Measurements from ENCODE around the gene SP1.
"Not testable (repeated sequence)": the region's sequence is repeated elsewhere in the genome, so short reads cannot be mapped to it uniquely, and the experiment has no call there.

SP1 gene

DNA sequence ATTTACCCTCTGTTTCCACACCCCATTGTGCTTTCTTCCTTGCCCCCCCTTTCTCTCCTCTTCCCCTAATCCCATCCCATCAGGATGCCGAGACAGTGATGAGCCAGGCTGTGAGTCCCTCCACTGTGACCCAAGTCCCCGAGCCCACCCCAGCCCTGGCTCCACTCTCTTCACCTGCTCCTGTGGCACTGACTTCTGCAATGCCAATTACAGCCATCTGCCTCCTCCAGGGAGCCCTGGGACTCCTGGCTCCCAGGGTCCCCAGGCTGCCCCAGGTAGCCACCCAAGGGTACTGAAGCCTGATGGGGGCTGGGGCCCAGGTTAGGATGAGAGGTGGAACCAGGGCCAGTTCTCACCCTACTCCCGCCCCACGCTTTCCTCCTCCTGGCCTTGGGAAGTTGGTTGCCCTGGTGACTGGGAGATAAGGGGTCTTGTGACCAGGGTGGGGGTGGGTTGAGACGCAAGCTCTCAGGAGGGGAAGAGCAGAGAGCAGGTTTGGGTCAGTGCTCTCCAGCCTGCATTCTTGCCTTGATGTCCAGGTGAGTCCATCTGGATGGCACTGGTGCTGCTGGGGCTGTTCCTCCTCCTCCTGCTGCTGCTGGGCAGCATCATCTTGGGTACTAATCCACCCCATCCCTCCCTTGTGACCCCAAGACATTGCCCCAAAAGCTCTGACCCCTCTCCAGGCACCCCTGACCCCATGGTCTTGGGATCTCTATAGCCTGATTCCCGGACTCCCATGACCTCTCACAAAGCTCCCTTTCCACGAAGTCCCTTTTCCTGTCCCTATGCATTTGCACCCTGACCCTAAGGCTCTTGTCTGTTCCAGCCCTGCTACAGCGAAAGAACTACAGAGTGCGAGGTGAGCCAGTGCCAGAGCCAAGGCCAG lies 44.9 kb downstream of the SP1 start:
- Mint-ChIP-seq H3K4me1 (peaks cover 6% of the 10 kb centered on the region), H3K9me3 (no peaks in the 10 kb centered on the region), H3K36me3 (ENCODE audit: insufficient read depth) (no peaks in the 10 kb centered on the region), H3K4me3 (no peak overlapping the region), H3K27me3 (no peaks in the 10 kb centered on the region), H3K27ac (ENCODE audit: low read depth) (no peak overlapping the region)
- no peak for ATAC-seq (replicated peaks; ENCODE audit: extremely low read depth, poor library complexity, severe bottlenecking)
- no peak for DNase-seq (ENCODE audit: low spot score in 2 of 2)

DNA sequence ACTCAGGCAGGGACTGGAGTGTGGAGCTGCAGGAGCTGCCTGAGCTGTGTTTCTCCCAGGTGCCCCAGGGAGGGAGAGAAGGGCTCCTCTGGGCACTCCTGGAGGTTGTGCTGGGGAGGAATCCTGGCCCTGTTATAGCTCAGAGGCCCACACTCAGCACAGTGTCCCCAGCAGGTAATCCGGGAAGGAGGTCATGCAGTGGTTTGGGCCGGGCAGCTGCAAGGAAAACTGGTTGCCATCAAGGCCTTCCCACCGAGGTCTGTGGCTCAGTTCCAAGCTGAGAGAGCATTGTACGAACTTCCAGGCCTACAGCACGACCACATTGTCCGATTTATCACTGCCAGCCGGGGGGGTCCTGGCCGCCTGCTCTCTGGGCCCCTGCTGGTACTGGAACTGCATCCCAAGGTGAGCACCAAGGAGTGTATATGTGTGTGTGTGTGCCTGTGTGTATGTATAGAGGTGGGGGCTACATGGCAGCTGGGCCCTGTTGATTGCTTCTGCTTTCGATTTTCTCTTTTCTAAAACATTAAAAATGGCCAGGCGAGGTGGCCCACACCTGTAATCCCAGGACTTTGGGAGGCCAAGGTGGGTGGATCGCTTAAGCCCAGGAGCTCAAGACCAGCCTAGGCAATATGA lies 45.7 kb downstream of the SP1 start:
- H3K9me3 Mint-ChIP-seq = no peaks in the 10 kb centered on the region
- no peaks in the 10 kb centered on the region for H3K36me3 Mint-ChIP-seq (ENCODE audit: insufficient read depth)
- H3K27ac Mint-ChIP-seq (ENCODE audit: low read depth) = no peak overlapping the region
- no peak for ATAC-seq (replicated peaks; ENCODE audit: extremely low read depth, poor library complexity, severe bottlenecking)
- no peak overlapping the region for H3K4me3 Mint-ChIP-seq
- DNase-seq (ENCODE audit: low spot score in 2 of 2) = no peak
- H3K4me1 Mint-ChIP-seq = peaks cover 6% of the 10 kb centered on the region
- H3K27me3 Mint-ChIP-seq = no peaks in the 10 kb centered on the region

DNA sequence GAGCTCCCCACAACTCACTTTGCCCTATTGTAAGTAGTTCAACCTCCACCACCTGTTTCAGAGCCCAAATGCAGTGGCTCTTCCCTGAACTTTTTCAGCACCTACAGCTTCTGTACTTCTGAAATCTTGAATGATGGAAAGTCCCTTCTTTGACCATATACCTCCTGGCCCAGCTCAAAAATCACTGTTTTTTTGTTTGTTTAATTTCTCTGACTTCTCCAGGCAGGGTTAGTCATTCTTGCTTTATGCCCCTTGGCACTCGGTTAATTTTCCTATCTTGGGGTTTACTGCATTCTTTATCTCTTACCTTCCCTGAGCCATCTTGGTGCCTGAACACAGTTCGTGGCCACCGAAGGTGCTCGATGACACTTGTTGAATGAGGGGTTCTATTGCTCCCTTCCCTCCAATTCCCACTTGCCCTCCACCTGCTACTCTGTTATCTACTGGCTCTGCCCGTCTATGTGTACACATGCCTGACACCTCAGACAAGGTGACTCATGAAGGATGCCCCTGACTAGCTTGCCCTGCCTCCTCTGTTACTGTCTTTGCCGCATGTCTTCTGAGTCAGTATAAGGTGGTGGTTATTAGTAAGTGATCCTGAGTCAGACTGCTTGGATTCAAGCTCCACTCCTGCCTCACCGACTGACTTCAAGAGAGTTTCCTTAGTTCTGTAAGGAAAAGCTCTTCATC lies 48.1 kb downstream of the SP1 start:
- no peak overlapping the region for H3K4me3 Mint-ChIP-seq
- H3K27me3 Mint-ChIP-seq = no peaks in the 10 kb centered on the region
- H3K36me3 Mint-ChIP-seq (ENCODE audit: insufficient read depth) = no peaks in the 10 kb centered on the region
- ATAC-seq (replicated peaks; ENCODE audit: extremely low read depth, poor library complexity, severe bottlenecking) (no peak), DNase-seq (ENCODE audit: low spot score in 2 of 2) (no peak)
- H3K9me3 Mint-ChIP-seq = no peaks in the 10 kb centered on the region
- no peak overlapping the region for H3K27ac Mint-ChIP-seq (ENCODE audit: low read depth)
- H3K4me1 Mint-ChIP-seq = no peaks in the 10 kb centered on the region

DNA sequence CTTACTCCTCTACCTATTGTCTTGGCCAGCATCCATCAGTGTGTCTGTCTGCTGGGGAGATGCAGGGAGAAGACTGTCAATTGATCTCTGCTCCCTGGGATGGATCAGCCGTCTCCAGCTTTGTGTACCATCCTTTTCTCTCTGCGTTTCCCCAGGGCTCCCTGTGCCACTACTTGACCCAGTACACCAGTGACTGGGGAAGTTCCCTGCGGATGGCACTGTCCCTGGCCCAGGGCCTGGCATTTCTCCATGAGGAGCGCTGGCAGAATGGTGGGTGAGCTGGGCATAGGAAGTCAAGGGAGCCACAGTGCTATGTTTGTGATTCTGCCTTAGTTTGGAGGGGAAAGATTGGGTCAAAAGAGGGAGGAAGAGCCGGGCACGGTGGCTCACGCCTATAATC lies 48.8 kb downstream of the SP1 start:
- Mint-ChIP-seq H3K4me1 (no peaks in the 10 kb centered on the region), H3K27ac (ENCODE audit: low read depth) (no peak overlapping the region), H3K36me3 (ENCODE audit: insufficient read depth) (no peaks in the 10 kb centered on the region), H3K27me3 (no peaks in the 10 kb centered on the region), H3K4me3 (no peak overlapping the region), H3K9me3 (no peaks in the 10 kb centered on the region)
- DNase-seq (ENCODE audit: low spot score in 2 of 2) (no peak), ATAC-seq (replicated peaks; ENCODE audit: extremely low read depth, poor library complexity, severe bottlenecking) (no peak)

DNA sequence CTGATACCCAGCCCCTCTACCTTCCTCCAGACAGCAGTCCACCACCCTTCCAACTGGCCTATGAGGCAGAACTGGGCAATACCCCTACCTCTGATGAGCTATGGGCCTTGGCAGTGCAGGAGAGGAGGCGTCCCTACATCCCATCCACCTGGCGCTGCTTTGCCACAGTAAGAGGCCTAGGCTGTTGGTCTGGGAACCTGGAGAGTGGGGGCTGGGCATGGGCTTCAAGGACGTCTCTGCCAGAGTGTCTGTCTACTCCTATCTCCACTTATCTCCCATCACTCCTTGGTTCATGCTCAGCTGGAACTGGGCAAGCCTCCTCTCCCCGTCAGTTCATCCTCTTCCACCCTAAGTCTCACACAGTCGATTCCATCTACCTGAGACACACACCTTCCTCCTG lies 50.1 kb downstream of the SP1 start:
- Mint-ChIP-seq H3K4me3 (no peak overlapping the region), H3K9me3 (no peaks in the 10 kb centered on the region), H3K4me1 (no peaks in the 10 kb centered on the region), H3K36me3 (ENCODE audit: insufficient read depth) (no peaks in the 10 kb centered on the region), H3K27ac (ENCODE audit: low read depth) (no peak overlapping the region), H3K27me3 (no peaks in the 10 kb centered on the region)
- ATAC-seq (replicated peaks; ENCODE audit: extremely low read depth, poor library complexity, severe bottlenecking) (no peak), DNase-seq (ENCODE audit: low spot score in 2 of 2) (no peak)

DNA sequence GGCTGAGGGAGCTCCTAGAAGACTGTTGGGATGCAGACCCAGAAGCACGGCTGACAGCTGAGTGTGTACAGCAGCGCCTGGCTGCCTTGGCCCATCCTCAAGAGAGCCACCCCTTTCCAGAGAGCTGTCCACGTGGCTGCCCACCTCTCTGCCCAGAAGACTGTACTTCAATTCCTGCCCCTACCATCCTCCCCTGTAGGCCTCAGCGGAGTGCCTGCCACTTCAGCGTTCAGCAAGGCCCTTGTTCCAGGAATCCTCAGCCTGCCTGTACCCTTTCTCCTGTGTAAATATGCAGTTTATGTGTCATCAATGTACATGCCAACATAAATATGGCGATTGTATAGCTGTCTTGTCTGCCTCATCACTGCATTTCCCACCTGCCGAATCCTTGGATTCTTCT lies 51.2 kb downstream of the SP1 start:
- Mint-ChIP-seq H3K4me1 (no peaks in the 10 kb centered on the region), H3K27ac (ENCODE audit: low read depth) (no peak overlapping the region), H3K4me3 (no peak overlapping the region), H3K27me3 (no peaks in the 10 kb centered on the region), H3K36me3 (ENCODE audit: insufficient read depth) (no peaks in the 10 kb centered on the region), H3K9me3 (no peaks in the 10 kb centered on the region)
- DNase-seq (ENCODE audit: low spot score in 2 of 2) (no peak), ATAC-seq (replicated peaks; ENCODE audit: extremely low read depth, poor library complexity, severe bottlenecking) (no peak)

DNA sequence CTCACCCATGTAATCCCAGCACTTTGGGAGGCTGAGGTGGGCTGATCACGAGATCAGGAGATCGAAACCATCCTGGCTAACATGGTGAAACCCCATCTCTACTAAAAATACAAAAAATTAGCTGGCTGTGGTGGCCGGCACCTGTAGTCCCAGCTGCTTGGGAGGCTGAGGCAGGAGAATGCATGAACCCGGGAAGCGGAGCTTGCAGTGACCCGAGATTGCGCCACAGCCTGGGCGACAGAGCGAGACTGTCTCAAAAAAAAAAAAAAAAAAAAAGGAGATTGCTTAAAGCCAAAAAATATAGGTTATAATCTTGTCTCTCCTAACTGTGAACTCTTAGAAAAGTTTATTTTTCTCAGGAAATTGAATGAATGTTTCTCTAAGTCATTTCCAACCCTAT lies 55.4 kb downstream of the SP1 start:
- not testable (repeated sequence) for ATAC-seq (replicated peaks; ENCODE audit: extremely low read depth, poor library complexity, severe bottlenecking); H3K27me3 Mint-ChIP-seq; H3K27ac Mint-ChIP-seq (ENCODE audit: low read depth)

DNA sequence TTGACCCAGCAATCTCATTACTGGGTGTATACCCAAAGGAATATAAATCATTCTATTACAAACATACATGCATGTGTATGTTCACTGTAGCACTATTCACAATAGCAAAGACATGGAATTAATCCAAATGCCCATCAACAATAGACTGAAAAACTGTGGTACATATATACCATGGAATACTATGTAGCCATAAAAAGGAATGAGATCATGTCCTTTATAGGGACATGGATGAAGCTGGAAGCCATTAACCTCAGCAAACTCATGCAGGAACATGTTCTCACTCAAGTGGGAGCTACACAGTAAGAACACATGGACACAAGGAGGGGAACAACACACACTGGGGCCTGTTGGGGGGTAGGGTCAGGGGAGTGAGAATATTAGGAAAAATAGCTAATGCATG lies 59.6 kb downstream of the SP1 start:
- H3K36me3 Mint-ChIP-seq (ENCODE audit: insufficient read depth) = peaks cover 25% of the 10 kb centered on the region
- H3K4me3 Mint-ChIP-seq = not testable (repeated sequence)

More for the DNA sequence above, 55.4 kb downstream of the SP1 start:
- not testable (repeated sequence) for DNase-seq (ENCODE audit: low spot score in 2 of 2); H3K9me3 Mint-ChIP-seq; H3K4me3 Mint-ChIP-seq; H3K4me1 Mint-ChIP-seq; H3K36me3 Mint-ChIP-seq (ENCODE audit: insufficient read depth)

DNA sequence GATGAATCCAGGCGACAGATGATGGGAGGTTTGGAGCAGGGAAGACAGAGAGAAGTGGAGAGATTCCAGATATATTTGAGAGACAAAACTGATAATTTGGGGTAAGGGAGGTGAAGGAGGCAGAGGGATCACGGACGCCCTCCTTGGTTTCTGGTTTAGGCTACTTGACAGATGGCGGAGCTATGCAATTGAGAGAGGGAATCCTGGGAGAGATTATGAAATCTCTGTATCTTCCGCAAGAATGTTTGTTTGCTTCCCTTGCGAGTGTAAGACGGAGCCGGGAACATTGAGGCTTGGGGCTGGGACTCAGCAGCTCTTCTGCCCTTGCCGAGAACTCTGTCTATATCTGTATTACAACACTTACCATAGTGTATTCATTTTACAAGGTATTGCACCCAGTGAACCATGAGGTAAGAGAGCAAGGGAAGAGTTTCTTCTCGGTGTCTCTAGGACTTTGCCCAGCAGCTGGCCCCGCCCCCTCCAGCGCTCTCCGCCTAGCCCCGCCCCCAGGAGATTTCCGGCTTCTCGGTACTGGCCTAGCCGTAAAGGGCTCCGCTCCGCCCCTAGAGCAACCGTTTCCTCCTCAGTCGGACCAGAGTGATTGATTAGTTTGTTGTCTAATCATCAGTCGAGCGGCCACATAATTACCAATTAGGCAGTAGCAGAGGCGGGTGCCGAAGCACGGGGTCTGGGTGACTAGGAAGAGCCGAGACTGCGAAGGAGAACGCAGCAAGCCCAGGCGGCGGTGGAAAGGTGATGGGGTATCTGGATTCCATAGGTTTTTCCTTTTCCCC lies 61.3 kb downstream of the SP1 start, which contains the start of gene PRR13:
TSS of gene PRR13 (plus strand) at position 695 of the 794 bp plus-strand sequence. CDS start 981 bp downstream, outside the sequence.
- Mint-ChIP-seq H3K4me1 (peaks cover 42% of the 10 kb centered on the region), H3K9me3 (no peaks in the 10 kb centered on the region)
- peak; percentile 99 for ATAC-seq (replicated peaks; ENCODE audit: extremely low read depth, poor library complexity, severe bottlenecking)

More for the DNA sequence above, 59.6 kb downstream of the SP1 start:
- DNase-seq (ENCODE audit: low spot score in 2 of 2); H3K9me3 Mint-ChIP-seq; ATAC-seq (replicated peaks; ENCODE audit: extremely low read depth, poor library complexity, severe bottlenecking); H3K27me3 Mint-ChIP-seq; H3K27ac Mint-ChIP-seq (ENCODE audit: low read depth): not testable (repeated sequence)
- peaks cover 28% of the 10 kb centered on the region for H3K4me1 Mint-ChIP-seq

DNA sequence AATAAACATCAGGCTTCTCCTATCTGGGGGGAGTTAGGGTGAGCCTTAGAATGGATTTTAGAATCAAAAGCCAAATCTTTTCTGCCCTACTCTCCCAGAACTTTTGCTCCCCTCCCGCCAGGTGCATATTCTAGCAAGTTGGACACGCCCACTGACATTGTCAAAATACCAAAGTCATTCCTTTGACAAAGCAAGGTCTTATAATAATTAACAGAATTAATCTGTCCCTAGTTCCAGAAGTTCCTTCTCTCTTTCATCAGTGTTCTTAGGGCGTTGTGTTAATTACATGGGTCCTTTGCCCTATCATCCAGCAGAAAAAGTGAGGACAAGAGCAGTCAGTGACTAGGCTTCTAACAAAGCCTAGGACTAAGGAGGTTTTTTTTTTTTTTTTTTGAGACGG lies 64.0 kb downstream of the SP1 start:
- H3K27me3 Mint-ChIP-seq = no peaks in the 10 kb centered on the region
- H3K9me3 Mint-ChIP-seq = no peaks in the 10 kb centered on the region
- H3K4me3 Mint-ChIP-seq = peak overlapping the region; percentile 97
- ATAC-seq (replicated peaks; ENCODE audit: extremely low read depth, poor library complexity, severe bottlenecking) (no peak), DNase-seq (ENCODE audit: low spot score in 2 of 2) (no peak)
- peaks cover 47% of the 10 kb centered on the region for H3K4me1 Mint-ChIP-seq
- no peak overlapping the region for H3K27ac Mint-ChIP-seq (ENCODE audit: low read depth)
- peaks cover 46% of the 10 kb centered on the region for H3K36me3 Mint-ChIP-seq (ENCODE audit: insufficient read depth)

More for the DNA sequence above, 61.3 kb downstream of the SP1 start, which contains the start of gene PRR13:
- no peaks in the 10 kb centered on the region for H3K27me3 Mint-ChIP-seq
- H3K4me3 Mint-ChIP-seq = peak within 1 kb of the TSS; percentile 97
- H3K36me3 Mint-ChIP-seq (ENCODE audit: insufficient read depth) = peaks cover 36% of the 10 kb centered on the region
- peak; percentile 89 to 96 for DNase-seq (ENCODE audit: low spot score in 2 of 2)
- peak within 1 kb of the TSS; percentile 96 for H3K27ac Mint-ChIP-seq (ENCODE audit: low read depth)

DNA sequence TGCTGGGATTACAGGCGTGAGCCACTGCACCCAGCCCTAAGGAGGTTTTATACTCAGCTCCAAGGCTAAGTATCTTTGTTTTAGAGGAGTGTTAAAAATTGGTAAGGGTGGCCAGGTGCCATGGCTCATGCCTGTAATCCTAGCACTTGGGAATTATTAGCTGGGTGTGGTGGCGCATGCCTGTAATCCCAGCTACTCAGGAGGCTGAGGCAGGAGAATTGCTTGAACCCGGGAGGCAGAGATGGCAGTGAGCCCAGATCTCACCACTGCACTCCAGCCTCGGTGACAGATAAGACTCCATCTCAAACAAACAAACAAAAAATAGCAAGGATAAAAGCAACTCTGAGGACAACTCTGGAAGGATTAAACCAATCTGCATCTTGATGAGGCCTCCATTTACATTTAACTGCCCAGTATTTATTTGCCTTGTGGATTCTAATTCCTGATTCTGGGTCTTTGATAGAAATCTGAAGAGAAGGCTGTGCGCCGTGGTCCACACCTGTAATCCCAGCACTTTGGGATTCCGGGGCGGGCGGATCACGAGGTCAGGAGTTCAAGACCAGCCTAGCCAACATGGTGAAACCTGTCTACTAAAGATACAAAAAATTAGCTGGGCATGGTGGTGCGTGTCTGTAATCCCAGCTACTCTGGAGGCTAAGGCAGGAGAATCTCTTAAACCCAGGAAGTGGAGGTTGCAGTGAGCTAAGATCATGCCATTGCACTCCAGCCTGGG lies 64.8 kb downstream of the SP1 start:
- H3K36me3 Mint-ChIP-seq (ENCODE audit: insufficient read depth) = peaks cover 48% of the 10 kb centered on the region

More for the DNA sequence above, 64.8 kb downstream of the SP1 start:
- not testable (repeated sequence) for H3K27me3 Mint-ChIP-seq; DNase-seq (ENCODE audit: low spot score in 2 of 2); ATAC-seq (replicated peaks; ENCODE audit: extremely low read depth, poor library complexity, severe bottlenecking); H3K9me3 Mint-ChIP-seq; H3K27ac Mint-ChIP-seq (ENCODE audit: low read depth)
- peak overlapping the region; percentile 12 for H3K4me3 Mint-ChIP-seq
- peaks cover 47% of the 10 kb centered on the region for H3K4me1 Mint-ChIP-seq
